Glutamatergic neuron (in vitro differentiated cells): Measurements from ENCODE around the gene SYT17. TPM values are rescaled to one million over a fixed set of nuclear protein-coding genes. Genes with fewer than 3 reads are reported as not detected.

Source experiments
- DNase-seq: peaks from one replicate; pipeline ENCODE4 v3.0.0; 2022
- H3K27ac Mint-ChIP-seq: one replicate; pipeline ENCODE4 v1.8.0; 2020; ENCODE audit warnings: mild to moderate bottlenecking, mixed read lengths, inconsistent platforms; ENCODE audit not compliant: unreplicated experiment
- H3K27me3 Mint-ChIP-seq: one replicate; pipeline ENCODE4 v1.8.0; 2020; ENCODE audit warnings: mild to moderate bottlenecking, moderate library complexity, mixed read lengths, inconsistent platforms; ENCODE audit not compliant: unreplicated experiment
- H3K36me3 Mint-ChIP-seq: one replicate; pipeline ENCODE4 v1.8.0; 2020; ENCODE audit warnings: mild to moderate bottlenecking, mixed read lengths, inconsistent platforms; ENCODE audit not compliant: unreplicated experiment
- H3K4me1 Mint-ChIP-seq: one replicate; pipeline ENCODE4 v1.8.0; 2020; ENCODE audit warnings: mild to moderate bottlenecking, low read depth, mixed read lengths, inconsistent platforms; ENCODE audit not compliant: unreplicated experiment
- H3K4me3 Mint-ChIP-seq: one replicate; pipeline ENCODE4 v1.8.0; 2020; ENCODE audit warnings: mild to moderate bottlenecking, mixed read lengths, inconsistent platforms; ENCODE audit not compliant: unreplicated experiment
- H3K9me3 Mint-ChIP-seq: one replicate; pipeline ENCODE4 v1.8.0; 2020; ENCODE audit warnings: mild to moderate bottlenecking, moderate library complexity, mixed read lengths, inconsistent platforms; ENCODE audit not compliant: unreplicated experiment
- long read RNA-seq: library from polyadenylated mRNA; unstranded; transcript quantifications from one replicate; pipeline ENCODE4 v2.0.0, GENCODE V29; 2020; ENCODE audit not compliant: unreplicated experiment
- total RNA-seq: library from RNA; stranded (reverse); fragmentation: NEBNext Ultra II Directional; extraction: Animal tissue kit (Norgen Biotek cat#: 25700); gene quantifications from one replicate; pipeline ENCODE4 v1.2.1, GENCODE V29; 2021; ENCODE audit not compliant: unreplicated experiment
- TF ChIP-seq, protein P1 (sequence below): fragments of 200-600 bp; sonication (generic); IDR thresholded peaks from one replicate; pipeline ENCODE4 v1.5.0; 2021; ENCODE audit not compliant: partially characterized antibody, unreplicated experiment

SYT17 gene, protein sequence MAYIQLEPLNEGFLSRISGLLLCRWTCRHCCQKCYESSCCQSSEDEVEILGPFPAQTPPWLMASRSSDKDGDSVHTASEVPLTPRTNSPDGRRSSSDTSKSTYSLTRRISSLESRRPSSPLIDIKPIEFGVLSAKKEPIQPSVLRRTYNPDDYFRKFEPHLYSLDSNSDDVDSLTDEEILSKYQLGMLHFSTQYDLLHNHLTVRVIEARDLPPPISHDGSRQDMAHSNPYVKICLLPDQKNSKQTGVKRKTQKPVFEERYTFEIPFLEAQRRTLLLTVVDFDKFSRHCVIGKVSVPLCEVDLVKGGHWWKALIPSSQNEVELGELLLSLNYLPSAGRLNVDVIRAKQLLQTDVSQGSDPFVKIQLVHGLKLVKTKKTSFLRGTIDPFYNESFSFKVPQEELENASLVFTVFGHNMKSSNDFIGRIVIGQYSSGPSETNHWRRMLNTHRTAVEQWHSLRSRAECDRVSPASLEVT
- total RNA-seq = 10.0 TPM
- long read RNA-seq, partial matches to known transcripts = 1 of 6 reads
- long read RNA-seq, other reads (novel, unspliced or antisense) = 5 of 6 reads

DNA sequence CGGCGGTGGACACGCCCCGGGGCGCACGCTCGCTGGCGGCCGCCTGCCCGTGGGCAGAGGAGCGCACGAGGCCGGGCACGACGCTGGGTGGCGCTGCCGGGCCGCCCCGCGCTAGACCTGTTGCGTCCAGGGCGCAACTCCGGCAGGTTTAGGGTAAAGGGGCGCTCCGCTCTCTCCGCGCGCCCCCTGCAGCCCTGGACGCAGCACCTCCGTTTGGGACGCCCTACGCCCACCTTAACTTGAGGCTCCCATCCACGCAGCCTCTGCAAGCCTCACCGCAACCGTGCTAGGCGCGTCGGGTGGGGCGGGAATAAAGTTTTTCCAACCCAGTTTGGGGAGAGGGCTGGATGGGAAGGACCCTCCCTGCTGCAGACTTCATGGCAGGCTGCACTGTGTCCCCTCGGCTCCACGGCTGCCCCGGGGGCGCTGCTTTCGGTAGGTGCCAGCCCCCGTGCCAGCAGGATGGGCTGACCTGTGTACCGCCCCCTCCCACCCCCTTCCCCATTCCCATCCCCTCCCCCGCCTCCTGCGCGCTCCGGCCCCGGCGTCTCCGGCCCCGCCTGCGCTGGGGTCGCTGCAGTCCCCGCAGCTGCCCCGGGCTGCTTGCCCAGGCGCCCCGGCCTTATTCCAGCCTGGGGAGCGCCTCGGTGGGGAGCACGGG is at the start of gene SYT17:
Gene SYT17, plus strand, starts transcription at position 531 of the 661 bp plus-strand sequence. CDS start 407 bp downstream, outside the sequence.
- no peaks in the 10 kb centered on the region for H3K9me3 Mint-ChIP-seq
- H3K36me3 Mint-ChIP-seq = no peaks in the 10 kb centered on the region
- TF ChIP-seq, protein P1, sequence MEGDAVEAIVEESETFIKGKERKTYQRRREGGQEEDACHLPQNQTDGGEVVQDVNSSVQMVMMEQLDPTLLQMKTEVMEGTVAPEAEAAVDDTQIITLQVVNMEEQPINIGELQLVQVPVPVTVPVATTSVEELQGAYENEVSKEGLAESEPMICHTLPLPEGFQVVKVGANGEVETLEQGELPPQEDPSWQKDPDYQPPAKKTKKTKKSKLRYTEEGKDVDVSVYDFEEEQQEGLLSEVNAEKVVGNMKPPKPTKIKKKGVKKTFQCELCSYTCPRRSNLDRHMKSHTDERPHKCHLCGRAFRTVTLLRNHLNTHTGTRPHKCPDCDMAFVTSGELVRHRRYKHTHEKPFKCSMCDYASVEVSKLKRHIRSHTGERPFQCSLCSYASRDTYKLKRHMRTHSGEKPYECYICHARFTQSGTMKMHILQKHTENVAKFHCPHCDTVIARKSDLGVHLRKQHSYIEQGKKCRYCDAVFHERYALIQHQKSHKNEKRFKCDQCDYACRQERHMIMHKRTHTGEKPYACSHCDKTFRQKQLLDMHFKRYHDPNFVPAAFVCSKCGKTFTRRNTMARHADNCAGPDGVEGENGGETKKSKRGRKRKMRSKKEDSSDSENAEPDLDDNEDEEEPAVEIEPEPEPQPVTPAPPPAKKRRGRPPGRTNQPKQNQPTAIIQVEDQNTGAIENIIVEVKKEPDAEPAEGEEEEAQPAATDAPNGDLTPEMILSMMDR = peak; percentile 79
- peak; percentile 78 for DNase-seq
- H3K4me3 Mint-ChIP-seq = peak within 1 kb of the TSS; percentile 80
- H3K4me1 Mint-ChIP-seq = peaks cover 9% of the 10 kb centered on the region
- no peak within 1 kb of the TSS for H3K27ac Mint-ChIP-seq
- H3K27me3 Mint-ChIP-seq = peaks cover 3% of the 10 kb centered on the region

- Mint-ChIP-seq H3K27ac (no peak overlapping the region), H3K4me1 (no peaks in the 10 kb centered on the region), H3K9me3 (no peaks in the 10 kb centered on the region), H3K36me3 (no peaks in the 10 kb centered on the region), H3K27me3 (peaks cover 6% of the 10 kb centered on the region), H3K4me3 (no peak overlapping the region)
- DNase-seq = no peak
- TF ChIP-seq, protein P1 = no peak
Observed at GRCh38 chr16:19118938-19119431, 49.1 kb upstream of the SYT17 start.

DNA sequence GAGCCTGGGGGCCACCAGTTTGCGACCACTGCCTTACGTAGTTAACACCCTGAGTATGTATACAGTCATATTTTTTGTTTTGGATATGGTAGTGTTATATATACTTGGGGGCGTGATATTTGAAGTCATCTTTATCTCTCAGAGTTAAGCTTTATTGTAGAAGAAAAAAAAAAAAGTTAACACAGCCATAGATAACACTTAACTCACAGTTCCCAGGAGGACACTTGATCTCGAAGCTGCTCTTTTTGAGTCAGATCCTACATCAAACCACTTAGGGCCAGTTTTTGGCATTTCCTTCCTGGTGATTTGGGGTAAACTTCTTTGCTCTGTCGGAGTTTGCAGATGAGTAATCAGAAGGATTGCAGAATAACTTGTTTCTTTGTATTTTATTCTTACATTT is 48.5 kb upstream of the SYT17 start:
- H3K4me3 Mint-ChIP-seq = no peak overlapping the region
- H3K27ac Mint-ChIP-seq = no peak overlapping the region
- TF ChIP-seq, protein P1 = no peak
- H3K4me1 Mint-ChIP-seq = no peaks in the 10 kb centered on the region
- peaks cover 1% of the 10 kb centered on the region for H3K36me3 Mint-ChIP-seq
- H3K27me3 Mint-ChIP-seq = peaks cover 6% of the 10 kb centered on the region
- H3K9me3 Mint-ChIP-seq = no peaks in the 10 kb centered on the region
- no peak for DNase-seq

GRCh38 chr16:19123535-19124178 is 44.4 kb upstream of the SYT17 start:
- Mint-ChIP-seq H3K4me1 (peaks cover 9% of the 10 kb centered on the region), H3K27ac (no peak overlapping the region), H3K9me3 (peaks cover 5% of the 10 kb centered on the region), H3K4me3 (no peak overlapping the region), H3K27me3 (peaks cover 7% of the 10 kb centered on the region), H3K36me3 (peaks cover 6% of the 10 kb centered on the region)
- TF ChIP-seq, protein P1 = no peak
- DNase-seq = no peak
